Activated CD8-positive, alpha-beta memory T cell treated with anti-CD3 and anti-CD28 coated beads for 36 hours (primary cell): ENCODE data around the gene TNIK. TPM values are rescaled to one million over a fixed set of nuclear protein-coding genes. Genes with fewer than 3 reads are reported as not detected.
"Not testable (repeated sequence)": the region's sequence is repeated elsewhere in the genome, so short reads cannot be mapped to it uniquely, and the experiment has no call there.

Experiments
- CTCF ChIA-PET: fragments of 350-600 bp; sonication (Branson Sonifier 250); formaldehyde crosslinking; loops from one replicate; lab custom pipeline; 2021; ENCODE audit warnings: antibody characterized with exemption; lab: Charles Lee
- POLR2A ChIA-PET: fragments of 350-600 bp; sonication (Branson Sonifier 250); formaldehyde crosslinking; loops from one replicate; lab custom pipeline; 2021; ENCODE audit warnings: antibody characterized with exemption; lab: Charles Lee
- total RNA-seq, 2 experiments: library from RNA; stranded (reverse); gene quantifications; one replicate each; pipeline ENCODE4 v1.2.3, GENCODE V29; 2021

Gene TNIK
- total RNA-seq, 2 experiments from 2014 or later, result 15.4 to 17.8 TPM

GRCh38 chr3:171404376-171404967 lies 55.7 kb downstream of the TNIK start:
- CTCF ChIA-PET, result no interaction called here
- POLR2A ChIA-PET, result no interaction called here

- ChIA-PET CTCF (no interaction called here), POLR2A (no interaction called here)
Measured at GRCh38 chr3:171402281-171402680, 57.9 kb downstream of the TNIK start.

GRCh38 chr3:171401432-171401831 lies 58.8 kb downstream of the TNIK start:
- POLR2A ChIA-PET, result no interaction called here
- CTCF ChIA-PET, result no interaction called here

- ChIA-PET POLR2A (no interaction called here), CTCF (no interaction called here)
Measured at GRCh38 chr3:171399842-171400241, 60.4 kb downstream of the TNIK start.

- CTCF ChIA-PET, result no interaction called here
- POLR2A ChIA-PET, result no interaction called here
Measured at GRCh38 chr3:171398343-171398742, 61.9 kb downstream of the TNIK start.

- CTCF ChIA-PET, result interaction anchor here (0.6 kb wide), 1 partner anchor 13 kb away, joined by 8 read pairs; no protein-coding TSS in a partner anchor
Measured at GRCh38 chr3:171397089-171397488, 63.1 kb downstream of the TNIK start.

GRCh38 chr3:171396048-171396447 lies 64.2 kb downstream of the TNIK start:
- POLR2A ChIA-PET, result no interaction called here

More at GRCh38 chr3:171397089-171397488, 63.1 kb downstream of the TNIK start:
- POLR2A ChIA-PET, result no interaction called here

GRCh38 chr3:171393032-171393744 lies 67.0 kb downstream of the TNIK start:
- ChIA-PET CTCF (interaction anchor here (0.7 kb wide), 1 partner anchor 19 kb away, joined by 4 read pairs; no protein-coding TSS in a partner anchor), POLR2A (no interaction called here)

More at GRCh38 chr3:171396048-171396447, 64.2 kb downstream of the TNIK start:
- CTCF ChIA-PET, result no interaction called here

- ChIA-PET POLR2A (no interaction called here), CTCF (no interaction called here)
Measured at GRCh38 chr3:171391432-171391831, 68.8 kb downstream of the TNIK start.

GRCh38 chr3:171390051-171390941 lies 69.9 kb downstream of the TNIK start:
- ChIA-PET POLR2A (no interaction called here), CTCF (interaction anchor here (0.6 kb wide), 1 partner anchor 8 kb away, joined by 4 read pairs; no protein-coding TSS in a partner anchor)

GRCh38 chr3:171389491-171389890 lies 70.7 kb downstream of the TNIK start:
- CTCF ChIA-PET, result no interaction called here
- POLR2A ChIA-PET, result no interaction called here

- ChIA-PET CTCF (no interaction called here), POLR2A (no interaction called here)
Measured at GRCh38 chr3:171388527-171388926, 71.7 kb downstream of the TNIK start.

GRCh38 chr3:171387062-171387461 lies 73.1 kb downstream of the TNIK start:
- POLR2A ChIA-PET, result no interaction called here
- CTCF ChIA-PET, result no interaction called here

- ChIA-PET POLR2A (no interaction called here), CTCF (no interaction called here)
Measured at GRCh38 chr3:171385086-171385485, 75.1 kb downstream of the TNIK start.

- POLR2A ChIA-PET, result no interaction called here
- CTCF ChIA-PET, result no interaction called here
Measured at GRCh38 chr3:171384101-171384891, 75.9 kb downstream of the TNIK start.

GRCh38 chr3:171383206-171384018 lies 76.8 kb downstream of the TNIK start:
- CTCF ChIA-PET, result interaction anchor here (0.6 kb wide), 1 partner anchor 842 kb away, joined by 3 read pairs; no protein-coding TSS in a partner anchor
- POLR2A ChIA-PET, result no interaction called here

- CTCF ChIA-PET, result interaction anchor here (0.6 kb wide), 1 partner anchor 8 kb away, joined by 4 read pairs; no protein-coding TSS in a partner anchor
- POLR2A ChIA-PET, result not testable (repeated sequence)
Measured at GRCh38 chr3:171382347-171382746, 77.9 kb downstream of the TNIK start.
